HG02973 (cell line): ENCODE data around the gene SOSTDC1.
"Not testable (repeated sequence)": the region's sequence is repeated elsewhere in the genome, so short reads cannot be mapped to it uniquely, and the experiment has no call there.

Source experiments
- ATAC-seq: cut with Tn5 transposase; IDR thresholded peaks from one replicate; pipeline ENCODE4 v1.9.1; 2021; ENCODE audit warnings: moderate library complexity; ENCODE audit not compliant: unreplicated experiment

SOSTDC1 gene

GRCh38 chr7:16463520-16463919, 2.0 kb downstream of the SOSTDC1 start:
- no peak for ATAC-seq

GRCh38 chr7:16462431-16462889, 3.1 kb downstream of the SOSTDC1 start:
- ATAC-seq = no peak

DNA sequence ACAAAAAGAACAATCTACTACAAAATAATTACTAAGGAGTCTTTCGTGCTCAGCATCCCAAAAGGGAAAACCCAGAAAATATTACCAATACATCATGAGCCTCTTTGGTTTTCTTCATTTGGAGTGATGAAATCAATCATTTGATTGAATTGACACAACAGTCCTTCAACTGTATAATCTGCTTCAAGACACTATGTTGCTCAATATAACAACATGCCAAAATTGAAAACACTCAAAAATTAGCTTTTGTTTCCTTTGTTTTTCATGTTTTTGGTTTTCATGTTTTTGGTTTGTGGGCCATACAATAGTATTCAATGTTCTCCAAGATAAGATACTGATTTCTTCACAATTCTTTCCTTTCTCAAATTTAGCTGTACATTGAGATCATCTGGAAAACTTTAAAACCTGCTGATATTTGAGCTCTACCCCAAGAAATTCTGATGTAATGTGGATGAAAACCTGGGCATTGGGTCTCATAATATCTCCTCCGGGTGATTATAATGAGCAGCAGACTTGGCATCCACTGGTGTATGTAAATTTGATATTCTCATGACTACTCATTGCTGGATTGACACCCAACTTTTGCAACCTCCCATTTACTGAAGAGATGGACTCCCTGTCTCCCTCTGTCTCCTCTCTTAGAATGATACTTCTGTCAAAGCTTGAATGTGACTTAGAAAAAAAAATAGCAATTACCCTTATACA, 4.6 kb downstream of the SOSTDC1 start:
- no peak for ATAC-seq

- ATAC-seq = not testable (repeated sequence)
Measured at GRCh38 chr7:16456303-16456702, 9.2 kb downstream of the SOSTDC1 start.

DNA sequence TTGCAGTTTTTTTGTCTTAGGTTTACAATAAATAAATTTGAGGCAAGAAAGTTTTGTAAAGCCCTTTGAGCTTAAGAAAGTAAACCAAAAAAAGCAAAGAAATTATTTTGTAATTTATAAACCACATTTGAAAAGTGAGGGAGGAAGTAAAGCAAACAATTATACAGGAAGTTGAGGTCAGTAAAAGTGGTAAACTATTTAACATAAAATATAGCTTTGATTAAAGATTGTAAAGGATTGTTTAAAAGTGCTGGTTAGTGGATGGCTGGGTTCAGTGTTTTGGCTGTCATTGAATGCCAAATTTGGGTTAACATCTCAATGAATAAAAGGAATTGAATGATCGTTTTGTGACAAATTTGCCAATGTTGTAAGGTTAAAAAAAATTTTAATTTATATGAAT, 9.9 kb downstream of the SOSTDC1 start:
- no peak for ATAC-seq

DNA sequence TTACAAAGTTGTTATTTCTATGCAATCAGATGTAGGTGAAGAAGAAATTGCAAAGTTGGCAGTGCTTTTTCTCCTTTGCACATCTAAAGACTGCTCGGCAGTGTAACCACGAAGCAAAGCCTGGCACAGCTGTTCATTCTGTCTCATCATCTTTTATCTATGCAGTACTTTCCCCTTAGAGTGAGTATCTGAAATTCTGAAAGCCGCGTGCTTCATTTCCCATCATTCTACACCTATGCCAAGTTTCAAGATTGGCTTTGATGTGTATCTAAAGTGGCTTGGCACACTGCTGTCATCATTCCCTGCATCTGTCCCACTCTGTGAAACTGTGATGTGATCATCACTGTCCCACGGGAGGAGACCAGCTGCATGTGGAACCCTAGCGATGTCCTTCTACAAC, 15.2 kb downstream of the SOSTDC1 start:
- no peak for ATAC-seq

DNA sequence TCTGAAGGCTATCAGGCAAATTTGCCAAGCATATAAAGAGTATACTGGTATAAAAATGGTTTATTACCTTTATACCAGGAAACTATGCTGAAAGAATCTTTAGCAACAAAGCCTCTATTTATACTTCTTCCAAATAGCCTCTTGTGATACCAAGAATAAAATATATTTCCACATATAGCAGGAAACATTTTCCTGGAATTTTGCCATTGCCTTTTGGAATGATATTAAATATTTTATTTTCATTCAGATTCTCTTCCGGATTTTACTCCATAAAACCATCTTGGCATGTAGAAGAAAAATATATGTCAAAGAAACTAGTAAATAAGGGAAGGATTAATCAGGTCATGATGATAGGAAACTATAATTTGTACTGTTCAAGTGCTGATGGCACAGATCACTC, 17.7 kb downstream of the SOSTDC1 start:
- no peak for ATAC-seq

GRCh38 chr7:16446508-16446907, 19.0 kb downstream of the SOSTDC1 start:
- ATAC-seq = no peak

GRCh38 chr7:16443871-16444270, 21.7 kb downstream of the SOSTDC1 start:
- ATAC-seq = not testable (repeated sequence)

DNA sequence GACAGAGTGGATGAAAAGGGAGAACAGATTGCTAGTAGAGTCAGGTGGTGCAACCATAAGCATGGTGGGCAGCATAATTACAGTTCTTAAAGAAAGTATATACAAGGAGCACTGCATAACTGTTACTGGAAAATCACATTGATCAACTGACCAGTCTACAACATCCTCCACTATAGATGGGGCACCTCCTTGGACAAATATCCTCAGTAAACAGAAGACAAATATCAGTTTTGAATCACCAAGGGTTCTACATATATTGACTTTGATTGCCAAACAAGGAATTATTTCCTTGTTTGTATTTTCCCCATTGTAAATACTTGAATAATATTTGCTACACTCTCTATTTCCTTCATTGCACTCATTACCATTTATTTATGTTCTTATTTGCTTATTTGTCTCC, 26.6 kb downstream of the SOSTDC1 start:
- ATAC-seq = no peak

- ATAC-seq = no peak
Measured at GRCh38 chr7:16436306-16436705, 29.2 kb downstream of the SOSTDC1 start.

DNA sequence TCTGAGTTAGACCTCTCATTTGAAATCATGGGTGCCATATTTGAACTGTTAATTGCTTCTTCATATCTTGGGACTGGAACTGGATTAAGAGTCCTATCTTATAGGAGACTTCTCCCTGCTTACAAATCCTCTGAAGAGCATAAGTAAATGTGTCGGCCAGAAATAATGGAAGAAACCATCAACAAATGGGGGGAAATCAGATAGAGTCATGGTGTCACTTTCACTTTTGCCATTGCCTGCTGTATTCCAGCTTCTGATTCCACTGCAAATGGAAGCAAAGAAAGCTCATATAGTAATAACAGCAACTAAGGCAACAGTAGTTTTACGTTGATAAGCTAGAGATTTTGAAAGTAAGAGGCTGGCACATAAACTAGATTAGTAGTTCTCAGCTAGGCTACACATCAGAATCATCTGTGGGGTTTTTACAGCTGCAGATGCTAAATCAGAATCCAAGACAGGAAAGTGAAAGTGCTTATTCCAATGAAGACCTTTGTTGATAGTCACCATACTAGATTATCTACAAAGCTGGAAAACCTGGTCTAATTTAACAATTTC, 31.9 kb downstream of the SOSTDC1 start:
- ATAC-seq = no peak

DNA sequence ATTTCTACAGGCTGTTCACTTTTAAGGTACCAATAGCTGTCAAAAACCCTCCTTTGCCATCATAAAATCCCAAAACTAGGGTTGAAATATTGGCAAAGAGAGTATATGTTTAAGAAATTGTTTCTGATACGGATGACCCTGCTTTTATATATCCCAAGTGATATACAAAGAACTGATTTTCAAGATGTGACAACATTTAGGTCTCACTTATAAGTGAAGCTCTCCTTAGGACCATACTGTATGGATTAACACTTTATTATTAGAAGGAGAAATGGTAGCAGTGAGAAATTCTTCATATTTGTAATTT, 33.2 kb downstream of the SOSTDC1 start:
- ATAC-seq = no peak

DNA sequence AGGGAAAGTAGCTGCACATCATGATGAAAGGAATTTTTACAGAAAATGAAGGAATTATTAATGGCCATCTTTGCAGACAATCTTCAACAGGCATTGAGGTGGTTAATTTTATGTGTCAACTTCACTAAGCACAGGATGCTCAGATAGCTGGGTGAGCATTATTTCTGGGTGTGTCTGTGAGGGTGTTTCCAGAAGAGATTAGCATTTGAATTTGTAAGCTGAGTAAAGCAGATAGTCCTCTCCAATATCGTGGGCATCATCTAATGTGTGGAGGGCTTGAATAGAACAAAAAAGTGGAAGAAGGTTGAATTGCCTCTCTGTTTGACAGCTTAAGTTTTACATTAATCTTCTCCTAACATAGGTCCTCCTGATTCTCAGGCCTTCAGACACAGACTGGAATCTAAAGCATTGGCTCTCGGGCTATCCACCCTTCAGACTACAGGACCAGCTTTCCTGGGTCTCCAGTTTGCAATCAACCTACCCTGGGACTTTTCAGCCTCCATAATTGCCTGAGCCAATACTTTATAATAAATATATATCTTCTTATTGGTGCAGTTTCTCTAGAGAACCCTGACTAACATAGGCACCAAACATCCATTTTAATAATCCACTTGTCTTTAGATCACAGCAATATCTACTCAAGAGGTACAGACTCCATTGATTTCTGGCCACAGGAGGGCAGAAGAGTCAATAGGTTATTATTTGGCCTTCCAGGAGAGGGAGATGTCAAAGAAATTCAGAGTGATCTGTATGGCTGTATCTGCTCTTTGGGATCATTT, 33.7 kb downstream of the SOSTDC1 start:
- peak; percentile 67 for ATAC-seq

DNA sequence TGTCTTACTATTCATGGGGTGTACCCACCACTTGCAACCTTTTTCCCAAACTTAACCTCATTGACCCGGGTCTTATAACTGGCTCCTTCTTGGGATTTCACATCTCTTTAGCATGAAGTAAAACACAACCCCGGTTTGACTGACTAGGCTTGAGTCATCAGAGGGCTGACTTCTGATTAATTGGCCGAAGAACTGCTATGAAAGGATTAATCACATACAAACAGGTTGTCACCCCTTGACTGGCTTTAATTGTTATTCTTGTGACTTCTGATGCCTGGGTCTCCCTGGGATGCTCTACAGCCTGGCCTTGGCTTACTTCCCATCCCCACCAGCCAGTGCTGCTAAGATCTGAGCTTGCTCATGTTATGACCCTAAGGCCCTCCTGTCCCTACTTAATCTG, 35.4 kb downstream of the SOSTDC1 start:
- no peak for ATAC-seq

DNA sequence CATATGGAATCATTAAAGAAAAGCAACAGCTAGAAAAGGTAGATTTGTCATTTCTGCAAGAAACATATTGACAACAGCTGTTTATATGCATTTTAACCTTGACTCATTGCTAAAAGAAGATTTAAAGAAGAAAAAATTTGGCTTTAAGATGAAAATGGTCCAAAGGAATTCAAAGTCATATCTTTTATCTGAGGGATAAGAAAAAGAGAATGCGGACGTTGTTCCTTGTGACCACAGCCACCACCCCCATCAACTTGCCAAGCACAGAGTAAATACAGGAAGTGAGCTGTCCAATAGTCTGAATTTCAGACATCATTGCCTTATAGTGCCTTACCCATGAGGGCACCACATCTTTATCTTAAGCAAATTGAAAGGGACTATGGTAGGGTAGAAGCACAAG, 36.9 kb downstream of the SOSTDC1 start:
- ATAC-seq = no peak

- ATAC-seq = no peak
Measured at GRCh38 chr7:16428182-16428581, 37.4 kb downstream of the SOSTDC1 start.

GRCh38 chr7:16423761-16424160, 41.8 kb downstream of the SOSTDC1 start:
- no peak for ATAC-seq

- no peak for ATAC-seq
Measured at GRCh38 chr7:16422917-16423316, 42.6 kb downstream of the SOSTDC1 start.

- ATAC-seq = no peak
Measured at GRCh38 chr7:16422103-16422435, 43.5 kb downstream of the SOSTDC1 start.

GRCh38 chr7:16421333-16422102, 44.0 kb downstream of the SOSTDC1 start, which contains the start of gene CRPPA:
Gene CRPPA, minus strand, starts transcription at chr7:16421538. Its CDS starts 216 bp downstream, at chr7:16421322.
- ATAC-seq = peak; percentile 25
